GM19324 (cell line): ENCODE results near the gene IFNAR1.
"Not testable (repeated sequence)": the region's sequence is repeated elsewhere in the genome, so short reads cannot be mapped to it uniquely, and the experiment has no call there.

Experiments used
- ATAC-seq: cut with Tn5 transposase; IDR thresholded peaks from one replicate; pipeline ENCODE4 v1.9.1; 2021; ENCODE audit warnings: mild to moderate bottlenecking, moderate library complexity; ENCODE audit not compliant: unreplicated experiment, low FRiP score

Gene IFNAR1

GRCh38 chr21:33339135-33339534, 14.4 kb downstream of the IFNAR1 start:
- ATAC-seq, result no peak

GRCh38 chr21:33339918-33340317, 15.1 kb downstream of the IFNAR1 start:
- no peak for ATAC-seq

GRCh38 chr21:33345751-33346238, 21.0 kb downstream of the IFNAR1 start:
- ATAC-seq, result no peak

GRCh38 chr21:33348706-33349105, 23.9 kb downstream of the IFNAR1 start:
- no peak for ATAC-seq

- no peak for ATAC-seq
Measured at GRCh38 chr21:33350676-33351075, 25.9 kb downstream of the IFNAR1 start.

DNA sequence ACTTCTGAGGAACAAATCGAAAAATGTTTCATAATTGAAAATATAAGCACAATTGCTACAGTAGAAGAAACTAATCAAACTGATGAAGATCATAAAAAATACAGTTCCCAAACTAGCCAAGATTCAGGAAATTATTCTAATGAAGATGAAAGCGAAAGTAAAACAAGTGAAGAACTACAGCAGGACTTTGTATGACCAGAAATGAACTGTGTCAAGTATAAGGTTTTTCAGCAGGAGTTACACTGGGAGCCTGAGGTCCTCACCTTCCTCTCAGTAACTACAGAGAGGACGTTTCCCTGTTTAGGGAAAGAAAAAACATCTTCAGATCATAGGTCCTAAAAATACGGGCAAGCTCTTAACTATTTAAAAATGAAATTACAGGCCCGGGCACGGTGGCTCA, 30.6 kb downstream of the IFNAR1 start:
- ATAC-seq, result no peak

DNA sequence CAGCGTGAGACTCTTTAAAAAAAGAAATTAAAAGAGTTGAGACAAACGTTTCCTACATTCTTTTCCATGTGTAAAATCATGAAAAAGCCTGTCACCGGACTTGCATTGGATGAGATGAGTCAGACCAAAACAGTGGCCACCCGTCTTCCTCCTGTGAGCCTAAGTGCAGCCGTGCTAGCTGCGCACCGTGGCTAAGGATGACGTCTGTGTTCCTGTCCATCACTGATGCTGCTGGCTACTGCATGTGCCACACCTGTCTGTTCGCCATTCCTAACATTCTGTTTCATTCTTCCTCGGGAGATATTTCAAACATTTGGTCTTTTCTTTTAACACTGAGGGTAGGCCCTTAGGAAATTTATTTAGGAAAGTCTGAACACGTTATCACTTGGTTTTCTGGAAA, 31.2 kb downstream of the IFNAR1 start:
- ATAC-seq, result no peak

GRCh38 chr21:33357177-33357576, 32.4 kb downstream of the IFNAR1 start:
- ATAC-seq, result no peak

DNA sequence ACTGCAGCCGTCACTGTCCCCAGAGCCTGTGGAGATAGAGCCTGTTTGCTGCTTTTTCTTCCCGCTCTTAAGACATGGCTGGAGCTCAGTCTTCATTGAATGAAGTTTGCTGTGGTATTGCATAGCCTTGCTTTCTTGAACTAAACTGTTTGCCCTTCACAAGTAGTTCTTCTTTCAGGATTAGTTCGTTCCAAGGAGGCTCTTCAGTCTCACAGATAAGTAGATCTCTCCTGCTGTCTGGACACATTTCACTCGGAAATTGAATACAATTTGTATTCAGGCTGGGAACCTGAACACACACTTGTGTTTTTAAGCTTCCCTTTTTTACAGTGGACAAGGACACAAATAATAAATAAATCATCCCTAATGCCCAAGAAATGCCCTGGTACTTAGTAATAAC, 34.7 kb downstream of the IFNAR1 start:
- no peak for ATAC-seq

- no peak for ATAC-seq
Measured at GRCh38 chr21:33360281-33360680, 35.5 kb downstream of the IFNAR1 start.

GRCh38 chr21:33360881-33361602, 36.3 kb downstream of the IFNAR1 start:
- peak; percentile 76 for ATAC-seq

DNA sequence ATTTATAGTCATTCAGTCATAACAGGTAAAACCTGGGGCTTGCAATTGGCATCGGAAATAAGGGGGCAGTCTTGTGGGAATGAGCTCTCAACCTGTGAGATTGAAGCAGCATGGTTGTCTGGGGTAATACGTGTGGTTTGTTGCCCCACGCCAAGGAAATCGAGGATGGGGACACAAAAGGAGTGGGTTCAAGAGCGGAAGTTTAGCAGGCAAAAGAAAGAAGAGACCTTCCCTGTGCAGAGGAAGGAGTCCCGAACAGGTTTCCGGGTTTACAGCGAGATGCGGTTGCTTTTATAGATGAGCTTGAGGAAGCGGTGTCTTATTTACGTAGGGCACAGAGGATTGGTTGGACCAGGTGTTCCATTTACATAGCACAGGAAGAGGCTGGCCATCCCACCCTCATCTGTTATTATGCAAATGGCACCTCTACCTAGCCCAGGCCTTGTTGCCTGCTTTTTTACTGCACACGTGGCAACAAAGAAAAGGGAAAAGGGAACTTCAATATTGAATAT, 37.3 kb downstream of the IFNAR1 start:
- no peak for ATAC-seq

DNA sequence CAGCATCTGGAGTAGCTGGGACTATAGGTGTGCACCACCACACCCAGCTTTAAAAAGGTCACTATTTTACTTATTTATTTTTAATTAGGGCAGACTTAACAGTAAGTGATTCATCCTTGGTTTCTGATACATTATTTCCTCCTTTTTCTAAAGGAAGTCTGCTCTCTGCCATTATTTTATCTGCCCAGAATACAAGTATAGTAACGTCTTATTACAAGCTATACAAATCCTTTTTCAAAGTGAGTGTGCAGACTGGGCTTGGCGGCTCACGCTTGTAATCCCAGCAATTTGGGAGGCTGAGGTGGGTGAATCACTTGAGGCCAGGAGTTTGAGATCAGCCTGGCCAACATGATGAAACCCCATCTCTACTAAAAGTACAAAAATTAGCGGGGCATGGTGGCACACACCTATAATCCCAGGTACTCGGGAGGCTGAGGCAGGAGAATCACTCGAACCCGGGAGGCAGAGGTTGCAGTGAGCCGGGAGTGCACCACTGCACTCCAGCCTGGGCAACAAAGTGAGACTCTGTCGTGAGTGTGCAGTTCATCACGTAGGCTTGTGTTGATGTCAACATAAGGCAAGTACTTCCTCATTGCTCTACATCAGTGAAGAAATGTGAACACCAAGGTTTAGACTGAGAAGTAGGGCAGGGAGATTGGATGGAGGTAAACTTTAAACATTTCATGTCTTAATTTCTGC, 39.3 kb downstream of the IFNAR1 start:
- ATAC-seq, result not testable (repeated sequence)

GRCh38 chr21:33364830-33365229, 40.1 kb downstream of the IFNAR1 start:
- no peak for ATAC-seq

- no peak for ATAC-seq
Measured at GRCh38 chr21:33367309-33367973, 42.7 kb downstream of the IFNAR1 start.

DNA sequence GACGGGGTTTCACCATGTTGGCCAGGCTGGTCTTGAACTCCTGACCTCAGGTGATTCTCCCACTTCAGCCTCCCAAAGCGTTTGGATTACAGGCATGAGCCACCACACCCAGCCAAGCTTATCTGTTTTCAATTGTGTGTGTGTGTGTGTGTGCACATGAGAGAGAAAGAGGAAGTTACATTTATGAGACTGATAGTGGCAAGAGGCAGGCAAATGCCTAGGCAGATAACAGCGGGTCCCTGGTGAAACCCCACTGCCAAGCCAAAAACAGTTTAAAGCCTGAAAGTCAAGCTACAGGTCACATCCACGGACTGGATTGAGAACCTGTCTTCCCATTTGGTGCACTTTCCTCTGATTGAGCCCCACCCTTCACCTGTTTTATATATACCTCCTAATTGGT, 43.4 kb downstream of the IFNAR1 start:
- no peak for ATAC-seq

GRCh38 chr21:33368576-33368975, 43.8 kb downstream of the IFNAR1 start:
- no peak for ATAC-seq

DNA sequence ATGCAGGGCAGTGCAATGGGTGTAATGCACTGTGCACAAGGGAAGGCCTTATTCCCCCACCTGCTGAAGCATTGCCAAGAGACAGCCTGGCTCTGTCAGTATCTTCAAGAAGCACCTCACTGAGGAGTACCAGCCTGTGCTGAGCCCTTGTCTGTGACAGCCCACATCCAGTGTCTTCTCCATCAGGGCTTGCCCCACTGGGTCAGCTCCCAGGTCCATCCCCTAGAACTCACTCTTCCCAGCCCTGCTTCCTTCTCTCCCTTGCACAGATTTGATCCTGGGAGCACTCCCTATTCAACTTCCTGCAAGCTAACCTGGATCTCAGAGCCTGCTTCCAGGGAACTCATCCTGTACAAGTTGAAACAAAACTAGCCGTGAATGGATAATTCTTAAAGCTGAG, 44.8 kb downstream of the IFNAR1 start:
- ATAC-seq, result no peak

GRCh38 chr21:33370305-33370704, 45.5 kb downstream of the IFNAR1 start:
- no peak for ATAC-seq

DNA sequence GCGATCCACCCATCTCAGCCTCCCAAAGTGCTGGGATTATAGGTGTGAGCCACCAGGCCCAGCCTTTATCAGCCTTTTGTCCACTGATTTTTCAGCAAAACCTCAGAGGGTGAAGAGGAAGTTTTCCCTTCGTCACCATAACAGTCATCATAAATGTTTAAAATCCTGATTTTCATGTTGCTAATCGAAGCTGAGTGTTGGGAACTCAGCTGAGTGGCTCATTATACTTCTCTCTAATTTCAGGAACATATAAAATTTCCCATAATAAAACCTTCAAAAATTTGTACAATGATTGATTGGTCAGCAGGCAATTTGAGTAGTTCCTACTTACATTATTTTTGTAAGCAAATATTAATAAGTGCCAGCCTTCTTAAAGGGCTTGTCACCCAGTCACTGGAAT, 46.6 kb downstream of the IFNAR1 start:
- ATAC-seq, result no peak

DNA sequence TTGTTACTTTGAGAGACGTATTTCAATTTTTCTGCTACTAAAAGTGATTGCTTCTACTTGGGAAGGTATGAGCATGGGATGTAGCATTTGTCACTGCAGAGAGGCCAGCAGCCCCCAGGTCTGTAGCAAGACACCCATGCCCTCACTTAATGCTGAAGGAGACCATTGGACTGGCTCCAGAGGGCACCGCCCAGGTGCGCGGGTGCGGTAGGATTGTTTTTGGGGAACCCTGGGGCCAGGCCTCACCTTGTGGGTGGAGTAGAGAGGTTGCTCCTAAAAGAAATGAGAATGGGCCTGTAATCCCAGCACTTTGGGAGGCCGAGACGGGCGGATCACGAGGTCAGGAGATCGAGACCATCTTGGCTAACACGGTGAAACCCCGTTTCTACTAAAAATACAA, 47.8 kb downstream of the IFNAR1 start:
- no peak for ATAC-seq
